ENCODE results near the gene PCDHA5. TPM values are rescaled to one million over a fixed set of nuclear protein-coding genes. Genes with fewer than 3 reads are reported as not detected.
"Not testable (repeated sequence)": the region's sequence is repeated elsewhere in the genome, so short reads cannot be mapped to it uniquely, and the experiment has no call there.

Gene PCDHA5
- total RNA-seq, 2 experiments from 2014 or later: not detected

- Mint-ChIP-seq H3K4me3 (no peak within 1 kb of the TSS), H3K9me3 (peaks cover 17% of the 10 kb centered on the region), H3K36me3 (peaks cover 5% of the 10 kb centered on the region), H3K27me3 (peaks cover 56% of the 10 kb centered on the region), H3K27ac (no peak within 1 kb of the TSS), H3K4me1 (no peaks in the 10 kb centered on the region)
- DNase-seq: no peak
These were observed 19.9 kb downstream of the PCDHA5 start, which contains the start of gene PCDHA8 for GRCh38 chr5:140840978-140841962. TSS of gene PCDHA8 (plus strand) at chr5:140841187. CDS start at chr5:140841322, 135 bp downstream.

GRCh38 chr5:140842798-140843733 lies 21.7 kb downstream of the PCDHA5 start:
- no peaks in the 10 kb centered on the region for H3K4me1 Mint-ChIP-seq
- H3K36me3 Mint-ChIP-seq: peaks cover 8% of the 10 kb centered on the region
- H3K27me3 Mint-ChIP-seq: peaks cover 66% of the 10 kb centered on the region
- H3K27ac Mint-ChIP-seq: no peak overlapping the region
- no peak overlapping the region for H3K4me3 Mint-ChIP-seq
- peaks cover 24% of the 10 kb centered on the region for H3K9me3 Mint-ChIP-seq
- DNase-seq: no peak

DNA sequence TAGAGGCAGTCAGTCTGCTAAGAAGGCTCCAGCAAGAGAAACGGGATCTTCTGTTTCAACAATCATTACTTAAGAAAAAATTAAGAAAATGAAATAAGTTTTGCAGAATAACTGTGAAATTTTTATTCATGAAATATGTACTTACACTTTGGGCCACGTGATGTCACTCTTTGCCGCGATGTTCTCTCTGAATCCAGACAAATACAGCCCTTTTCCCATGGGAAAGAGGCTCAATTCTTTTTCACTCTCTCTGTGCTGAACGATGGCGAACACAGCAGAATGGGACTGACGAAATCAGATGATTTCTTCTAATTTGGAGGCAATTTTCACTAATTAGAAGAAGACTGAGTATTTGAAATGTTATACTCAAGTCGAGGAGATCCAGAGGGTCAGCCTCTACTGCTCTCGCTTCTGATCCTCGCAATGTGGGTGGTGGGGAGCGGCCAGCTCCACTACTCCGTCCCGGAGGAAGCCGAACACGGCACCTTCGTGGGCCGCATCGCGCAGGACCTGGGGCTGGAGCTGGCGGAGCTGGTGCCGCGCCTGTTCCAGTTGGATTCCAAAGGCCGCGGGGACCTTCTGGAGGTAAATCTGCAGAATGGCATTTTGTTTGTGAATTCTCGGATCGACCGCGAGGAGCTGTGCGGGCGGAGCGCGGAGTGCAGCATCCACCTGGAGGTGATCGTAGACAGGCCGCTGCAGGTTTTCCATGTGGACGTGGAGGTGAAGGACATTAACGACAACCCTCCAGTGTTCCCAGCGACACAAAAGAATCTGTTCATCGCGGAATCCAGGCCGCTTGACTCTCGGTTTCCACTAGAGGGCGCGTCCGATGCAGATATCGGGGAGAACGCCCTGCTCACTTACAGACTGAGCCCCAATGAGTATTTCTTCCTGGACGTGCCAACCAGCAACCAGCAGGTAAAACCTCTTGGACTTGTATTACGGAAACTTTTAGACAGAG lies 27.0 kb downstream of the PCDHA5 start, which contains the start of gene PCDHA9:
Gene PCDHA9 (plus strand): TSS at position 244 of the 964 bp plus-strand sequence. CDS start 114 bp downstream, at position 358.
- Mint-ChIP-seq H3K27me3 (peaks cover 46% of the 10 kb centered on the region), H3K9me3 (peaks cover 17% of the 10 kb centered on the region)
- not testable (repeated sequence) for H3K4me1 Mint-ChIP-seq, H3K36me3 Mint-ChIP-seq, H3K4me3 Mint-ChIP-seq, DNase-seq, H3K27ac Mint-ChIP-seq

DNA sequence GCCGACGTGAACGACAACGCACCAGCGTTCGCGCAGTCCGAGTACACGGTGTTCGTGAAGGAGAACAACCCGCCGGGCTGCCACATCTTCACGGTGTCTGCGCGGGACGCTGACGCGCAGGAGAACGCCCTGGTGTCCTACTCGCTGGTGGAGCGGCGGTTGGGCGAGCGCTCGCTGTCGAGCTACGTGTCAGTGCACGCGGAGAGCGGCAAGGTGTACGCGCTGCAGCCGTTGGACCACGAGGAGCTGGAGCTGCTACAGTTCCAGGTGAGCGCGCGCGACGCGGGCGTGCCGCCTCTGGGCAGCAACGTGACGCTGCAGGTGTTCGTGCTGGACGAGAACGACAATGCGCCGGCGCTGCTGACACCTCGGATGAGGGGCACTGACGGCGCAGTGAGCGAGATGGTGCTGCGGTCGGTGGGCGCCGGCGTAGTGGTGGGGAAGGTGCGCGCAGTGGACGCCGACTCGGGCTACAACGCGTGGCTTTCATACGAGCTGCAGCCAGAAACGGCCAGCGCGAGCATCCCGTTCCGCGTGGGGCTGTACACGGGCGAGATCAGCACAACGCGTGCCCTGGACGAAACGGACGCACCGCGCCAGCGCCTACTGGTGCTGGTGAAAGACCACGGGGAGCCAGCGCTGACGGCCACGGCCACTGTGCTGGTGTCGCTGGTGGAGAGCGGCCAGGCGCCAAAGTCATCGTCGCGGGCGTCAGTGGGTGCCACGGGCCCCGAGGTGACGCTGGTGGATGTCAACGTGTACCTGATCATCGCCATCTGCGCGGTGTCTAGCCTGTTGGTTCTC lies 28.6 kb downstream of the PCDHA5 start:
- Mint-ChIP-seq H3K27me3 (peaks cover 47% of the 10 kb centered on the region), H3K9me3 (peaks cover 15% of the 10 kb centered on the region)
- H3K4me1 Mint-ChIP-seq, H3K4me3 Mint-ChIP-seq, DNase-seq, H3K27ac Mint-ChIP-seq, H3K36me3 Mint-ChIP-seq: not testable (repeated sequence)

DNA sequence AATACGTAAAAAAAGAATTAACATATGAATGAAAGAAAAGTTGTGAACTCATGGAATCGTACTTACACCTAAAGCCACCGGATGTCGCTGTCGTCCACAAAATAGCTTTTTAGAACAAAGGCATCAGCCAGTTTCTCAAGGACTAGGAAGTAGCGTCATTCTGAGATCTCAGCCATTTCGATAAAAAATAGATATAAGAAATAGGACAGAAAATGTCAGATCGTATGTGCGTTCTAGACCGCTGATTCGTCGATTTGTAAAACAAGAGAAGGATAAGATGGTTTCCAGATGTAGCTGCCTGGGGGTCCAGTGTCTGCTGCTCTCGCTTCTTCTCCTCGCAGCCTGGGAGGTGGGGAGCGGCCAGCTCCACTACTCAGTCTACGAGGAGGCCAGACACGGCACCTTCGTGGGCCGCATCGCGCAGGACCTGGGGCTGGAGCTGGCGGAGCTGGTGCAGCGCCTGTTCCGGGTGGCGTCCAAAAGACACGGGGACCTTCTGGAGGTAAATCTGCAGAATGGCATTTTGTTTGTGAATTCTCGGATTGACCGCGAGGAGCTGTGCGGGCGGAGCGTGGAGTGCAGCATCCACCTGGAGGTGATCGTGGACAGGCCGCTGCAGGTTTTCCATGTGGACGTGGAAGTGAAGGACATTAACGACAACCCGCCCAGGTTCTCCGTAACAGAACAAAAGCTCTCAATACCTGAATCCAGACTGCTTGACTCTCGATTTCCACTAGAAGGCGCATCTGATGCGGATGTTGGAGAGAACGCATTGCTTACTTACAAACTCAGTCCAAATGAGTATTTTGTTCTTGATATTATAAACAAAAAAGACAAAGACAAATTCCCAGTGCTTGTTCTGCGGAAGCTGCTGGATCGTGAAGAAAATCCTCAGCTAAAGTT lies 34.6 kb downstream of the PCDHA5 start, which contains the start of gene PCDHA10:
Gene PCDHA10 (plus strand): TSS at position 126 of the 903 bp plus-strand sequence. CDS start 152 bp downstream, at position 278.
- Mint-ChIP-seq H3K4me3 (no peak within 1 kb of the TSS), H3K27me3 (peaks cover 48% of the 10 kb centered on the region), H3K4me1 (no peaks in the 10 kb centered on the region), H3K27ac (no peak within 1 kb of the TSS), H3K9me3 (peaks cover 22% of the 10 kb centered on the region), H3K36me3 (peaks cover 12% of the 10 kb centered on the region)
- no peak for DNase-seq

DNA sequence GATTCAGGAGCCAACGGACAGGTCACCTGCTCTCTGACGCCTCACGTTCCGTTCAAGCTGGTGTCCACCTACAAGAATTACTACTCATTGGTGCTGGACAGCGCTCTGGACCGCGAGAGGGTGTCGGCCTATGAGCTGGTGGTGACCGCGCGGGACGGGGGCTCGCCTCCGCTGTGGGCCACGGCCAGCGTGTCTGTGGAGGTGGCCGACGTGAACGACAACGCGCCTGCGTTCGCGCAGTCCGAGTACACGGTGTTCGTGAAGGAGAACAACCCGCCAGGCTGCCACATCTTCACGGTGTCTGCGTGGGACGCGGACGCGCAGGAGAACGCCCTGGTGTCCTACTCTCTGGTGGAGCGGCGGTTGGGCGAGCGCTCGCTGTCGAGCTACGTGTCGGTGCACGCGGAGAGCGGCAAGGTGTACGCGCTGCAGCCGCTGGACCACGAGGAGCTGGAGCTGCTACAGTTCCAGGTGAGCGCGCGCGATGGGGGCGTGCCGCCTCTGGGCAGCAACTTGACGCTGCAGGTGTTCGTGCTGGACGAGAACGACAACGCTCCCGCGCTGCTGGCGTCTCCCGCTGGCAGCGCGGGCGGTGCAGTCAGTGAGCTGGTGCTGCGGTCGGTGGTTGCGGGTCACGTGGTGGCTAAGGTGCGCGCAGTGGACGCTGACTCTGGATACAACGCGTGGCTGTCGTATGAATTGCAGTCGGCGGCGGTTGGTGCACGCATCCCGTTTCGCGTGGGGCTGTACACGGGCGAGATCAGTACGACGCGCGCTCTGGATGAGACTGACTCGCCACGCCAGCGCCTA lies 36.0 kb downstream of the PCDHA5 start:
- Mint-ChIP-seq H3K27ac (no peak overlapping the region), H3K9me3 (peaks cover 25% of the 10 kb centered on the region), H3K4me3 (no peak overlapping the region), H3K4me1 (no peaks in the 10 kb centered on the region), H3K36me3 (peaks cover 12% of the 10 kb centered on the region), H3K27me3 (peaks cover 62% of the 10 kb centered on the region)
- no peak for DNase-seq

DNA sequence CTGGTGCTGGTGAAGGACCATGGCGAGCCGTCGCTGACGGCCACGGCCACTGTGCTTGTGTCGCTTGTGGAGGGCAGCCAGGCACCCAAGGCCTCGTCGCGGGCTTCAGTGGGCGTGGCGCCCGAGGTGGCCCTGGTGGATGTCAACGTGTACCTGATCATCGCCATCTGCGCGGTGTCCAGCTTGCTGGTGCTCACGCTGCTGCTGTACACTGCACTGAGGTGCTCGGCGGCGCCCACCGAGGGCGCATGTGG lies 36.5 kb downstream of the PCDHA5 start:
- no peak overlapping the region for H3K4me3 Mint-ChIP-seq
- no peak for DNase-seq
- H3K9me3 Mint-ChIP-seq: peaks cover 25% of the 10 kb centered on the region
- H3K36me3 Mint-ChIP-seq: peaks cover 14% of the 10 kb centered on the region
- no peak overlapping the region for H3K27ac Mint-ChIP-seq
- H3K27me3 Mint-ChIP-seq: peaks cover 57% of the 10 kb centered on the region
- no peaks in the 10 kb centered on the region for H3K4me1 Mint-ChIP-seq

DNA sequence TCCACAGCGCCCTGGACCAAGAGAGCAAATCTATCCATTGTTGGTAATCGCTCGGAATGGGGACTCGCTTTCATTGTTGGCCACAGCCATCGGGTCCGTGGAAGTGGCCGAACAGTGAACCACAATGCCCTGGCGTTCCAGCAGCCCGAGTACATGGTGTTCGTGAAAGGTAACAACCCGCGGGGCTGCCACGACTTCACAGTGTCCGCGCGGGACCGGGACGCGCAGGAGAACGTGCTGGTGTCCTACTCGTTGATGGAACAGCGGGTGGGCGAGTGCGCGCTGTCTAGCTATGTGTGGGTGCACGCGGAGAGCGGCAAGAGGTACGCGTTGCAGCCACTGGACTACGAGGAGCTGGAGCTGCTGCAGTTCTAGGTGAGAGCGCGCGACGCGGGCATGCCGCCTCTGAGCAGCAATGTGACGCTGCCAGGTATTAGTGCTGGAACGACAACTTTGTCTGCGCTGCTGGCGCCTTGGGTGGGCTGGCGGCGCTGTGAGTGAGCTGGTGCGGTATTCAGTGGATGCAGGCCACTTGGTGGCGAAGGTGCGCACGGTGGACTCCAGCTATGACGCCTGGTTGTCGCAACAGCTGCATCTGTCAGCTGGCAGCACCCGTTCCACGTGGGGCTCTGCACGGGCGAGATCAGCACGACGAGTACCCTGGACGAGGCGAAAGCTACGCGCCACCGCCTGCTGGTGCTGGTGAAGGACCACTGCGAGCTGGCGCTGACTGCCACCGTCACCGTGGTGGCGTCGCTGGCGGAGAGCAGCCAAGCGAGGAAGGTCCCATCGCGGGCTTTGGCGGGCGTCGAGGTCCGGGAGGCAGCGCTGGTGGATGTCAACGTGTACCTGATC lies 41.3 kb downstream of the PCDHA5 start:
- Mint-ChIP-seq H3K27me3 (peaks cover 46% of the 10 kb centered on the region), H3K4me1 (no peaks in the 10 kb centered on the region), H3K36me3 (peaks cover 2% of the 10 kb centered on the region), H3K27ac (no peak overlapping the region), H3K9me3 (peaks cover 5% of the 10 kb centered on the region), H3K4me3 (no peak overlapping the region)
- no peak for DNase-seq

DNA sequence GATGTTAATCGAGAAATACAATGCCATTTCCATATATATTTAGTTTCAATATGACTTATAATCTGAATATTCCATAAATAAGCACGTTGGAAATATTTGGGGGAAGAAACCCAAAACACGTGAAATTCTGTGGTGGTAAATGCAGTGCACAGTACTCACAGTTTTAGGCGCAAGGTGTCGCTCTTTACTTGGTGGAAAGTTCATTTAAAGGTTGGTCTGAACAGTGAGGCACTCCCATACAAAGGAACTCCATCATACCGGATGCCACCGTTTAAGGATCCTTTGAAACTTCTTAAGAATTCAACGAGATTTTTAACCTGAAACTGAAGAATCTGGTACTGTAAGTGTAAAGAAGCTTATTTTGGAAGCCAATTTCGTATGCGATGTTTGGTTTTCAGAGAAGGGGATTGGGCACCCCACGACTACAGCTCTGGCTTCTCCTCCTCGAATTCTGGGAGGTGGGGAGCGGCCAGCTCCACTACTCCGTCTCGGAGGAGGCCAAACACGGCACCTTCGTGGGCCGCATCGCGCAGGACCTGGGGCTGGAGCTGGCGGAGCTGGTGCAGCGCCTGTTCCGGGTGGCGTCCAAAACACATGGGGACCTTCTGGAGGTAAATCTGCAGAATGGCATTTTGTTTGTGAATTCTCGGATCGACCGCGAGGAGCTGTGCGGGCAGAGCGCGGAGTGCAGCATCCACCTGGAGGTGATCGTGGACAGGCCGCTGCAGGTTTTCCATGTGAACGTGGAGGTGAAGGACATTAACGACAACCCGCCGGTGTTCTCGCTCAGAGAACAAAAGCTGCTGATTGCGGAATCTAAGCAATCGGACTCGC lies 47.5 kb downstream of the PCDHA5 start, which contains the start of gene PCDHA11:
Gene PCDHA11 (plus strand): TSS at position 237 of the 834 bp plus-strand sequence. CDS start 147 bp downstream, at position 384.
- Mint-ChIP-seq H3K27ac (no peak within 1 kb of the TSS), H3K4me1 (no peaks in the 10 kb centered on the region), H3K9me3 (peaks cover 8% of the 10 kb centered on the region), H3K4me3 (no peak within 1 kb of the TSS), H3K36me3 (peaks cover 4% of the 10 kb centered on the region), H3K27me3 (peaks cover 42% of the 10 kb centered on the region)
- DNase-seq: no peak

DNA sequence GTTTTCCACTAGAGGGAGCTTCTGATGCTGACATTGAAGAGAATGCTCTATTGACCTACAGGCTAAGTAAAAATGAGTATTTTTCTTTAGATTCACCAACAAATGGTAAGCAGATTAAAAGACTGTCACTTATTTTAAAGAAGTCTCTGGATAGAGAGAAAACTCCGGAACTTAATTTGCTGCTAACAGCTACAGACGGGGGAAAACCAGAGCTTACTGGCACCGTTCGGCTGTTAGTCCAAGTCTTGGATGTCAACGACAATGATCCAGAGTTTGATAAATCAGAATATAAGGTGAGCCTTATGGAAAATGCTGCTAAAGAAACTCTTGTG lies 48.1 kb downstream of the PCDHA5 start:
- H3K27me3 Mint-ChIP-seq: peaks cover 44% of the 10 kb centered on the region
- no peaks in the 10 kb centered on the region for H3K4me1 Mint-ChIP-seq
- H3K4me3 Mint-ChIP-seq: no peak overlapping the region
- no peak overlapping the region for H3K27ac Mint-ChIP-seq
- no peak for DNase-seq
- peaks cover 13% of the 10 kb centered on the region for H3K9me3 Mint-ChIP-seq
- H3K36me3 Mint-ChIP-seq: peaks cover 4% of the 10 kb centered on the region

Data from activated naive CD8-positive, alpha-beta T cell treated with anti-CD3 and anti-CD28 coated beads for 36 hours (primary cell).